NCI-H1417 (cell line): Measurements from ENCODE around the gene MEOX1.
A peak's percentile ranks its signal among the peaks of the same experiment; 100 is the strongest.
"Not testable (repeated sequence)": the region's sequence is repeated elsewhere in the genome, so short reads cannot be mapped to it uniquely, and the experiment has no call there.

Experiments used
- DNase-seq, 3 experiments: peaks; one replicate each; lab custom pipeline; 2025; lab: John Stamatoyannopoulos, UW

Gene MEOX1

GRCh38 chr17:43661699-43662412, at the start of gene MEOX1:
TSS of gene MEOX1 (minus strand) at chr17:43661922. CDS start at chr17:43661534, 388 bp downstream.
- DNase-seq: no peak

- no peak for DNase-seq
Measured at GRCh38 chr17:43710101-43710500, 48.4 kb upstream of the MEOX1 start.

GRCh38 chr17:43709210-43709609, 47.5 kb upstream of the MEOX1 start:
- DNase-seq: no peak

GRCh38 chr17:43707184-43707583, 45.5 kb upstream of the MEOX1 start:
- no peak for DNase-seq

GRCh38 chr17:43706235-43706634, 44.5 kb upstream of the MEOX1 start:
- DNase-seq: no peak

- DNase-seq: no peak
Measured at GRCh38 chr17:43703630-43704029, 41.9 kb upstream of the MEOX1 start.

GRCh38 chr17:43702637-43703036, 40.9 kb upstream of the MEOX1 start:
- DNase-seq: peak in 1 of 3 experiments; percentile 24

GRCh38 chr17:43701318-43701743, 39.6 kb upstream of the MEOX1 start:
- DNase-seq: peak in 1 of 3 experiments; percentile 7

- no peak for DNase-seq
Measured at GRCh38 chr17:43699438-43699756, 37.7 kb upstream of the MEOX1 start.

GRCh38 chr17:43698678-43699437, 37.1 kb upstream of the MEOX1 start:
- DNase-seq: no peak

GRCh38 chr17:43697937-43698336, 36.2 kb upstream of the MEOX1 start:
- DNase-seq: no peak

- DNase-seq: no peak
Measured at GRCh38 chr17:43696891-43697290, 35.2 kb upstream of the MEOX1 start.

GRCh38 chr17:43695970-43696865, 34.5 kb upstream of the MEOX1 start:
- DNase-seq: no peak

- DNase-seq: peak; percentile 67 to 91 (median 79)
Measured at GRCh38 chr17:43694081-43694870, 32.6 kb upstream of the MEOX1 start.

GRCh38 chr17:43691317-43691693, 29.6 kb upstream of the MEOX1 start:
- no peak for DNase-seq

- DNase-seq: no peak
Measured at GRCh38 chr17:43690624-43691316, 29.0 kb upstream of the MEOX1 start.

- no peak for DNase-seq
Measured at GRCh38 chr17:43689814-43690213, 28.1 kb upstream of the MEOX1 start.

- no peak for DNase-seq
Measured at GRCh38 chr17:43689131-43689530, 27.4 kb upstream of the MEOX1 start.

- not testable (repeated sequence) for DNase-seq
Measured at GRCh38 chr17:43686957-43687356, 25.2 kb upstream of the MEOX1 start.

GRCh38 chr17:43683928-43684653, 22.4 kb upstream of the MEOX1 start:
- no peak for DNase-seq
